ENCODE results near the gene CBLIF. TPM values are rescaled to one million over a fixed set of nuclear protein-coding genes. Genes with fewer than 3 reads are reported as not detected.

Gene CBLIF
- total and polyA plus RNA-seq, 4 donors, result not detected

- Histone ChIP-seq H3K4me3 (ENCODE audit: low read depth in 1 of 3, low read length in 3 of 3) (no peak overlapping the region), H3K9me3 (ENCODE audit: control insufficient read depth in 4 of 4, low read length in 3 of 4) (no peaks in the 10 kb centered on the region), H3K9ac (ENCODE audit: low read depth in 1 of 2, low read length in 2 of 2) (no peak overlapping the region), H3K27me3 (ENCODE audit: control insufficient read depth in 4 of 4, insufficient read depth in 4 of 4, low read length in 3 of 4) (peaks cover 0 to 4% (median 0%) of the 10 kb centered on the region in 4 donors), H3K36me3 (ENCODE audit: control insufficient read depth in 4 of 4, insufficient read depth in 3 of 4, low read depth in 1 of 4, low read length in 3 of 4) (no peaks in the 10 kb centered on the region), H3K27ac (ENCODE audit: low read depth in 1 of 2, low read length in 2 of 2) (no peak overlapping the region), H3K4me1 (ENCODE audit: control insufficient read depth in 4 of 4, insufficient read depth in 4 of 4, low read length in 3 of 4) (no peaks in the 10 kb centered on the region)
- DNase-seq (ENCODE audit: low spot score), result no peak
- no peak for TF ChIP-seq SP1 (IDR thresholded peaks at IDR 0.05)
- TF ChIP-seq RAD21 (IDR thresholded peaks at IDR 0.05), result no peak
These were observed 14.4 kb upstream of the CBLIF start for GRCh38 chr11:59859673-59860072.

- Histone ChIP-seq H3K4me3 (ENCODE audit: low read depth in 1 of 3, low read length in 3 of 3) (no peak overlapping the region), H3K27me3 (ENCODE audit: control insufficient read depth in 4 of 4, insufficient read depth in 4 of 4, low read length in 3 of 4) (peaks cover 0 to 4% (median 0%) of the 10 kb centered on the region in 4 donors), H3K9me3 (ENCODE audit: control insufficient read depth in 4 of 4, low read length in 3 of 4) (no peaks in the 10 kb centered on the region), H3K4me1 (ENCODE audit: control insufficient read depth in 4 of 4, insufficient read depth in 4 of 4, low read length in 3 of 4) (no peaks in the 10 kb centered on the region), H3K36me3 (ENCODE audit: control insufficient read depth in 4 of 4, insufficient read depth in 3 of 4, low read depth in 1 of 4, low read length in 3 of 4) (no peaks in the 10 kb centered on the region), H3K9ac (ENCODE audit: low read depth in 1 of 2, low read length in 2 of 2) (no peak overlapping the region), H3K27ac (ENCODE audit: low read depth in 1 of 2, low read length in 2 of 2) (no peak overlapping the region)
- no peak for DNase-seq (ENCODE audit: low spot score)
- 75% methylated on average over 10 of the region's 10 CpGs for WGBS
- no peak for TF ChIP-seq RXRA (IDR thresholded peaks at IDR 0.05)
- no peak for TF ChIP-seq SP1 (IDR thresholded peaks at IDR 0.05)
- TF ChIP-seq HNF4G (IDR thresholded peaks at IDR 0.05), result no peak
- no peak for TF ChIP-seq EGR1 (IDR thresholded peaks at IDR 0.05; ENCODE audit: low read depth in 2 of 2)
- no peak for TF ChIP-seq YY1 (IDR thresholded peaks at IDR 0.05)
- no peak for TF ChIP-seq TAF1 (conservative IDR thresholded peaks at IDR 0.05)
- no peak for TF ChIP-seq HNF4A (conservative IDR thresholded peaks at IDR 0.05)
- no peak for TF ChIP-seq ZBTB33 (IDR thresholded peaks at IDR 0.05)
These were observed 12.4 kb upstream of the CBLIF start for GRCh38 chr11:59857439-59858434.

- H3K9me3 ChIP-seq (ENCODE audit: control insufficient read depth in 4 of 4, low read length in 3 of 4), result no peaks in the 10 kb centered on the region
- no peak overlapping the region for H3K27ac ChIP-seq (ENCODE audit: low read depth in 1 of 2, low read length in 2 of 2)
- WGBS, result 47% methylated on average over 2 of the region's 2 CpGs
- peaks cover 0 to 3% (median 0%) of the 10 kb centered on the region in 4 donors for H3K27me3 ChIP-seq (ENCODE audit: control insufficient read depth in 4 of 4, insufficient read depth in 4 of 4, low read length in 3 of 4)
- H3K4me1 ChIP-seq (ENCODE audit: control insufficient read depth in 4 of 4, insufficient read depth in 4 of 4, low read length in 3 of 4), result no peaks in the 10 kb centered on the region
- no peak overlapping the region for H3K9ac ChIP-seq (ENCODE audit: low read depth in 1 of 2, low read length in 2 of 2)
- no peak for DNase-seq (ENCODE audit: low spot score)
- H3K4me3 ChIP-seq (ENCODE audit: low read depth in 1 of 3, low read length in 3 of 3), result no peak overlapping the region
- H3K36me3 ChIP-seq (ENCODE audit: control insufficient read depth in 4 of 4, insufficient read depth in 3 of 4, low read depth in 1 of 4, low read length in 3 of 4), result no peaks in the 10 kb centered on the region
- no peak for TF ChIP-seq FOXA1 (IDR thresholded peaks at IDR 0.05)
- TF ChIP-seq EGR1 (IDR thresholded peaks at IDR 0.05; ENCODE audit: low read depth in 2 of 2), result no peak
- TF ChIP-seq HNF4G (IDR thresholded peaks at IDR 0.05), result no peak
- TF ChIP-seq NR2F2 (IDR thresholded peaks at IDR 0.05), result no peak
- no peak for TF ChIP-seq GABPA (IDR thresholded peaks at IDR 0.05 in 1 of 2, conservative IDR thresholded peaks at IDR 0.05 in 1 of 2)
- no peak for TF ChIP-seq FOXA2 (IDR thresholded peaks at IDR 0.05)
- no peak for TF ChIP-seq JUND (IDR thresholded peaks at IDR 0.05)
- no peak for TF ChIP-seq TAF1 (conservative IDR thresholded peaks at IDR 0.05)
- no peak for TF ChIP-seq HNF4A (conservative IDR thresholded peaks at IDR 0.05)
- no peak for TF ChIP-seq CTCF (IDR thresholded peaks at IDR 0.05; ENCODE audit: low read depth, low read length, missing input control)
- TF ChIP-seq REST (IDR thresholded peaks at IDR 0.05), result no peak
- TF ChIP-seq ATF3 (IDR thresholded peaks at IDR 0.05), result no peak
- no peak for TF ChIP-seq RXRA (IDR thresholded peaks at IDR 0.05)
- TF ChIP-seq MAX (IDR thresholded peaks at IDR 0.05), result no peak
These were observed 9.6 kb upstream of the CBLIF start for GRCh38 chr11:59854871-59855270.
